HG03039 (cell line): ENCODE measurements around the gene RNF207.

Experiments used
- ATAC-seq: cut with Tn5 transposase; IDR thresholded peaks from one replicate; pipeline ENCODE4 v1.9.1; 2021; ENCODE audit warnings: mild to moderate bottlenecking, moderate library complexity; ENCODE audit not compliant: unreplicated experiment

RNF207 gene, protein sequence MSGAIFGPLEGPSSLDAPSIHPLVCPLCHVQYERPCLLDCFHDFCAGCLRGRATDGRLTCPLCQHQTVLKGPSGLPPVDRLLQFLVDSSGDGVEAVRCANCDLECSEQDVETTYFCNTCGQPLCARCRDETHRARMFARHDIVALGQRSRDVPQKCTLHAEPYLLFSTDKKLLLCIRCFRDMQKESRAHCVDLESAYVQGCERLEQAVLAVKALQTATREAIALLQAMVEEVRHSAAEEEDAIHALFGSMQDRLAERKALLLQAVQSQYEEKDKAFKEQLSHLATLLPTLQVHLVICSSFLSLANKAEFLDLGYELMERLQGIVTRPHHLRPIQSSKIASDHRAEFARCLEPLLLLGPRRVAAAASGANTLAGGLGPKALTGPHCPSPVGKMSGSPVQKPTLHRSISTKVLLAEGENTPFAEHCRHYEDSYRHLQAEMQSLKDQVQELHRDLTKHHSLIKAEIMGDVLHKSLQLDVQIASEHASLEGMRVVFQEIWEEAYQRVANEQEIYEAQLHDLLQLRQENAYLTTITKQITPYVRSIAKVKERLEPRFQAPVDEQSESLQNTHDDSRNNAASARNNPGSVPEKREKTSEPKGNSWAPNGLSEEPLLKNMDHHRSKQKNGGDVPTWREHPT

GRCh38 chr1:6205849-6206519 lies at the start of gene RNF207:
Gene RNF207 (plus strand): TSS chr1:6206119. CDS start chr1:6206536, 417 bp downstream.
- ATAC-seq: no peak

DNA sequence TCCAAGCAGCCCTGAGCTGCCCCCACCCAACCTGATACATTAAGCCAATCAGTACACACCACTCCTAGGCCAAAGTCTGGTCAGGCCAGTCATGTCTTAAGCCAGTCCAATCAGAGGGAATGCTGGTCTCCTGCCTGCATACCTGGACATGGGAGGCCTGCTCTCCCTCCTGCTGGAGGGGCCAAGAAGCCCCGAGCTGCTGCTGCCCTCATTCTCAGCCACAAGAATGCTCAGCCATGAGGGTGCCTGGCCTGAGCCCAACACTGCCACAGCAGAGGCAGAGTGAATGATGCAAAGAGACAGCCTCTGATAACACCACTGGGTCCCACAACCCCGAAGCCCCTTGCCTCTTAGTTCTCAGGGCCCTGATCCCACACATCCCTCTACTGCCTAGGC lies 48.8 kb upstream of the RNF207 start:
- ATAC-seq: no peak

DNA sequence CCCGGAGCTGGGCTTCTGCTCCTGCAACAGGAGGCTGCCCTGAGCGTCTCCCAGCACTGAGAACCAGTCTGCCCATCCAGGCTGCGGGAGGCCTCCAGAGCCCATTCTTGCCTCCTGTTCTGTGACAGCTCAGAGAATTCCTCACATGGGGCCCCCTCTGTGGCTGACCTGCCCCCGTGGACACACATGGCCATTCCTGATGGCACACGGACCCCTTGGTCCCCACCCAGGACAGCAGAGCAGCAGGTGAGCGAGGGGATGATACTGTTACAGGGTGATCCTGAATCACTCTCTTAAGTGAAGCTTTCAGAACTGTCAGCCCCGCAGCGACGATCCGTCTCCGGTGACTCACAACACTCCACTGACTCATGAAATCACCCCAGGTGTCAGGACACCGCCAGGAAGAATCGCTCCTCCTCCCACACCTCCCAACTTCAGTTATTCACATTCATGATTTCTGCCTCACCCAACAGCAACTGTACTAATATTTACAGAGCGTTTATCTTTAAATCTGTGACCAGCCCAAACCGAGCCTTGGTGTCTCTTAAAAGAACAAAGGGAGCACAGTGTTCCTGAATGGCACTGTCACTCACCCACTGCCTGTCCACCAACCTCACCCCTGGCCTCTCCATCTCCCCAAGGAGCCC lies 48.3 kb upstream of the RNF207 start:
- ATAC-seq: no peak

DNA sequence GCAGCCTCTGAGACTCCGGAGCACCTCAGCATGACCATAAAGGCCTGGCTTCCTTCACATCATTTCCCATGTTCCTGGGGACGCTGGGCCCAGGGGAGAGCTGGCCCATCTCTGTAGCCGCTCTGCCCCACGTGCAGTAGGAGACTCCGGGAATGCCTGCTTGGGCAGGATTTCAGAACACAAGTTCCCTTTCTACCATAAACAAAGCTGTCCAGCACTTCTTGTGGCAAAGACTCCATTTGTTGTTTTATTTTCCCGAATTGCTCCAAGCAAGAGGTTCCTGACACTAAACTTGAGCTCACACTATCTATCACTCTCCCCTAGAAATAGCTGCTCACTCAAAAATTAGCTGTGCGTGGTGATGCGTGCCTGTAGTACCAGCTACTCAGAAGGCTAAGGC lies 47.7 kb upstream of the RNF207 start:
- no peak for ATAC-seq

DNA sequence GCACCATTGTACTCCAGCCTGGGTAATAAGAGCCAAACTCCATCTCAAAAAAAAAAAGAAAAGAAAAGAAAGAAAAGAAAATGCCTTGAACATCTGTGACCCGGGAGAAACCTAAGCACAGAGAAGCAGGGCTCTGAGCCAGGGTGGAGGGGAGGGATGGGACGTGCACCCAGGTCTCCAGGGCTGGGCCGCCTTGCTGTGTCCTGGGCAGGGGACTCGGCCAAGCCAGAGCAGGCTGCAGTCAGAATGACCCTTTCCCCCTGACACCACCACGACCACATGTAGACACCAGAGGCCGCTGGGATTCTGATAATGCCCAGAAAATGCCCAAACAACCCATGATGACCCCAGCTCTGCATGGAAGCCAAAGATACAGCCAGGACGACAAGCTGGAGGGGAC lies 43.6 kb upstream of the RNF207 start:
- ATAC-seq: no peak

- ATAC-seq: no peak
Measured at GRCh38 chr1:6162773-6163172, 43.1 kb upstream of the RNF207 start.

GRCh38 chr1:6163191-6163972 lies 42.5 kb upstream of the RNF207 start:
- ATAC-seq: no peak

GRCh38 chr1:6163973-6164617 lies 41.8 kb upstream of the RNF207 start:
- ATAC-seq: no peak

GRCh38 chr1:6165027-6165426 lies 40.9 kb upstream of the RNF207 start:
- no peak for ATAC-seq

DNA sequence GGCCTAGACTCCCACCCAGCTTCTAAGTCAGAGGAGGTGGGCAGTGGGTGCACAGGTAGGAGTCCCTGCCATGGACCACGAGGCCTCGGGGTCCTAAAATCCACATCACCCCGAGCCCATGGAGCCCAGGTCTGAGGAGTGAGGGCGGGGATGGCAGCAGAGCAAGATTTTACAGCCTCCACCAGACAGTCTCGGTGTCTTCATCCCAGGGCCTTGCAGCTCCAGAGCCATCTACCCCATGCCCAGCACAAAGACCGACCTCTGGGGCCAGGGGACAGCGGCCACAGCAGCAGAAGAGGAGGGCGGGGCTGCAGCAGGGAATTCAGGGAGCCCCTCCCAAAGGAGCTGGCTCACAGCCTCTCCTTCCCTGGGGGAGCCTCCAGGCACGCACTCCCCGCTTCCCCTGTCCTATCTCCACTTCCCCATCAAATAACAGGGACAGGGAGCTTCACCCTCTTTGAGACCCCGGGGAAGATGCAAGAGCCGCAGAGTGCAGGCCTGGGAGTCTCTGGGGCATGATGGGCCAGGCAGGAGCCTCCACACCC lies 40.4 kb upstream of the RNF207 start:
- ATAC-seq: no peak

DNA sequence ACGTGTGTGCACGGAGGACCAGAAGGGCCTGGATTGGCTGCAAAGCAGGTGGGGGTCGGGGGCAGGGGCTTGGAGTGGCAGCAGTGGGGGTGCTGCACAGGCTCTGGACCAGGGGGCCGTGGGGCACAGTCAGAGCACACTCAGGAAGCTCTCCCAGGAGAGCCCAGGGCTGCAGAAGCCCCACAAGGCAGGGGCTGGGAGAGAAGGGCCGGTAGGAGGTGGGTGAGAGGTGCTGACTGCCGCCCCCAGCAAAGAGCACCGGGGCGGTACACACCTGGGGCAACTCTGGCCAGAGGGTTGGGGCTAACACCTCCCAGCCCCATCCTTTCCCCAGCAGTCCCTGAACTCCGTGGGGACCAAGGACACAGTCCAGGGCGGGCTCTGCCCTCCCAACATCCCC lies 39.7 kb upstream of the RNF207 start:
- ATAC-seq: no peak

DNA sequence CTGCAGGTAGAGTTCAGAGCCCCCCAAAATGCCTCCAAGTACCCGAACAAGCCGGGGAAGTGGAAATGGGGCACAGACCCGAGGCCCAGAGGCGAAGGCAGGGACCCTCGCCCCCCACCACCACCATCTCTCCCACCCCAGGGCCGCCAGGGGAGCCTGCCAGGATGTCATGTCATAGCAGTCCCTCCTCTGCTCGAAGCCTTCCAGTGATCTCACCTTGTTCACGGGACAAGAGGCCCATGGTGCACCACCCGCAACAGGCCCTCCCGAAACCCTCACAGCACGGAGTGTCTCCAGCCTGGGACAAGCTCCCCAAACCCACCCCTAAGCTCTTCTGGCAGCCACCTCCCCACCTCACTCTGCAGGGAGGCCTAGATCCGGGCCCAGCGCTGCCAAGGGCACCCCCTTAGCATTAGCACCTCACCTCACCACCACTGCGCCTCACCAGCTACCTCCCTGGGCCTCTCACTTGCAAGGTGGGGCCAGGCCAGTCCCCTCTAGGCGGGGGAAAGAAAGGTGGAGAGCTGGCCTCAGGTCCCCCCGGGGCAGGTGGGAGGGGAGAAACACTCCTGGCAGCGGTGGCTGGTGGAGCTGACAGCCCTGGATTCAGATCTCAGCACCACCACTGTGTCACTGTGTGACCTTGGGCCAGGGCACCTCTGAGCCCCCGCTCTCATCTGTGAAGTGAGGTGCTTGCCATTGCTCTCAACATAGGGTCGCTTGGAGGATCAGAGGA lies 39.1 kb upstream of the RNF207 start:
- ATAC-seq: no peak

GRCh38 chr1:6167391-6168303 lies 38.3 kb upstream of the RNF207 start:
- ATAC-seq: no peak

DNA sequence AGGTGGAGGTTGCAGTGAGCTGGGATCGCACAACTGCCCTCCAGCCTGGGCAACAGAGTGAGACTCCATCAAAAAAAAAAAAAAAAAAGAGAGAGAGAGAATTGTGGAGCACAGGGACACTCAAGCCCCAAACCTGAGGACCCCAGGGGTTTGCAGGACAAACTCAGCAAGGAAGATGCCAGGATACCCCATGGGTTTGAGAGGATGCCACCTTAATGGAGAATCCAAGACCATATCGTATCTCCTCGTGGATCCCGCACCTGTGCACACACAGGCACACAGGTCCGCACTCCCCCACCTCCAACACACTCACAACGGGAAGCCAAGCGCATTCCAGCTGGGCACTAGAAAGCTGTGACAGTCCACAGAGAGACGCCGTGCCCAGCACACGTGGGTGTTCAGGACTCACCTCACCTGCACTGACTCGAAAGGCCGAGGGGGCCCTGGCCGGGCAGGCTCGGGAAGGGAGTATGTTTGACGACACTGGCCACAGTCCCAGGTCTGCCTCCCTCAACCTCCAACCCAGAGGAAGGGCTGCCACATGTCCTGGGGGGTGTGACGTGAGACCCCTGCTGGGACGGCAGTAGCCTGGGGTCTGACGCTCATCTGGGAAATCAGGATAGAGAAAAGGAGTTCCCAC lies 36.9 kb upstream of the RNF207 start:
- ATAC-seq: no peak

GRCh38 chr1:6170116-6170741 lies 35.7 kb upstream of the RNF207 start:
- ATAC-seq: no peak

GRCh38 chr1:6170742-6171201 lies 35.1 kb upstream of the RNF207 start:
- no peak for ATAC-seq

GRCh38 chr1:6171548-6172124 lies 34.3 kb upstream of the RNF207 start:
- ATAC-seq: no peak
